ENCODE data around the gene LIG3.
"Not testable (repeated sequence)": the region's sequence is repeated elsewhere in the genome, so short reads cannot be mapped to it uniquely, and the experiment has no call there.

The LIG3 gene

GRCh38 chr17:35045458-35045979 is 65.2 kb downstream of the LIG3 start:
- not testable (repeated sequence) for DNase-seq

DNA sequence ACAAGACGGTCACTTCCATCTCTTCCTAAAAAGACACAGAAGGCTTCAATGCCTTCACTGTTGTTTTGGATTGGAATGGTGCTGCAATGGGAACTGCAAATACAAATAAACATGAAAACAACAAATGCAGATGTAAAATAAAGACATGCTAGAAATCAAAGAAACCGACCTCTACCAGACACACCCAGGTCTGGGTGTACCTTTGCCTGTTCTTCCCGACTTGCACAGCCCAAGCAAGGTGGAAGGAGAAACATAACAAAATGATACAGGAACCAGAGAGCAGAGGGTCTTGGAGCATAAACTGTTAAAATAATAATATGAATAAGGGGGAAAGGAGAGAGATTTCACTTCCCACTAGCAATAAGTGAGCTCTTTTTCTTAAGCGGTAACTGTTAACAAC is 65.9 kb downstream of the LIG3 start:
- DNase-seq, result no peak

DNA sequence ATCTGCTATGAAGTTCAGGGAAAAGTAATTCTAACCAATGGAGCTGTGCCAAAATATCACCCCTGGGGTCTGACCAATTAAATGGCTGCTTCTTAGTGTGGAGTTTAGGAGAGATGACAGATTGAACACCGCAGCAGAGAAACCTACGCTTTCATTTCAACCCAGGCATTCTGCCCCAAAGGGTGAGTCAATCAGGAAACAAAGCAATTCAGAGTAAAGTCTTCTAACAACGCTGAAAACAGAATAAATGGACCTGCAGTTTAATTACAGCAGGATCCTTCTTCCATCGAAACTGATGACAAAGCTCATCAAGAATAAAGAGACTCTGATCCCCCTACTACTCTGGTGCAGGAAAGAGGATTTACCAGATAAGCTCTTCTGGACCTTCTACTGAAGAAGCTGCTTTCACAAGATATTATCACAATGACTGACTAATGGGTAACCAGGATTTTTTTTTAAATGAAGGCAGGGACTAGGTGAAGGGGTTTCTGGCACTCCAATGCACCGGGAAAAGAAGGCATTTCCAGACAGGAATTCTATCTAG is 66.5 kb downstream of the LIG3 start:
- no peak for DNase-seq

- no peak for DNase-seq
Measured at GRCh38 chr17:35048685-35049379, 68.5 kb downstream of the LIG3 start.

GRCh38 chr17:35050170-35050569 is 69.9 kb downstream of the LIG3 start:
- DNase-seq, result no peak

DNA sequence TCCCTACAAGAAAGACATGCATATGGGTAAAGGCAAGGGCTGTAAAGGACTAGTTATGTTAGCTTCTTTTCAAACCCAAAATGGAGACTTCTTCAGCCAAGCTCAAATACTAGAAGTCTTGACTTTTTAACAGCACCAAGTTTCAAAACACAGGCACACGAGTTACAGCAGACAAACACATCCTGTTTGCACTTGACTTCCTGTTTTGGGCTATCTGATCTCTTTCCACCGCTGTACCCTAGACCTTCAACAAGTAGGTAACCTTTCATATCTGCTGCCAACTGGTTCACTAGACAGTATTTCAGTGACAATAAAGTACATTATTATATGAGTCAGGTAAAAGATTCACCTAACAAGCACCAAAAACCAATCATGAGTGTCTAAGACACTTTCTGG is 70.9 kb downstream of the LIG3 start:
- DNase-seq, result no peak

GRCh38 chr17:35051579-35052240 is 71.4 kb downstream of the LIG3 start:
- no peak for DNase-seq

GRCh38 chr17:35052241-35052610 is 71.9 kb downstream of the LIG3 start:
- DNase-seq, result no peak

DNA sequence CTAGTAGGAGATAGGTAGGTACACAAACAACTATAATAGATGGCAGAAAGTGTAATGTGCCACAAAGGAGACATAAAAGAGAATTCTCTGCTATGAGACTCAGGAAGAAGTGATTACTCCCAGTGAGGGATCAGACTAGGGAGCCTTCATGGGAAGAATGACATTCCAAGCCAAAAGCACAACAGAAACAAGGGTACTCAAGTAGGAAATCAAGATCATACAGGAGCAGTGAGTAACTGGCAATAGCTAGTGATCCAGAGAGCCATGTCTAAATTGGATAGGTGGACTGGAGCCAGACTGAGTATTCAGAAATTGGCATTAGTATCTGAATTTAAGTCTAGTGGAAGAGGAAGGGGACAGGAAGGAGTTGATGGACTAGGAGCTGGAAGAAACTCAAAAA is 72.5 kb downstream of the LIG3 start:
- DNase-seq, result no peak

GRCh38 chr17:35053204-35053603 is 72.9 kb downstream of the LIG3 start:
- no peak for DNase-seq

GRCh38 chr17:35056013-35056412 is 75.7 kb downstream of the LIG3 start:
- DNase-seq, result no peak

- no peak for DNase-seq
Measured at GRCh38 chr17:35057332-35057915, 77.1 kb downstream of the LIG3 start.
